Body of pancreas (tissue), 4 donors: ENCODE results near the gene XRRA1.

Experiments used
- CTCF ChIP-seq, 7 experiments: fragments of 450-650 bp in 4 of 7; fragments of 200-600 bp in 3 of 7; sonication (generic) in 3 of 7; IDR thresholded peaks; one replicate each; pipeline ENCODE4 v1.5.1; 2016 to 2019; ENCODE audit warnings: antibody characterized with exemption in 7 of 7
- POLR2A ChIP-seq, 3 donors: fragments of 450-650 bp; IDR thresholded peaks; one replicate each; pipeline ENCODE4 v1.6.1; 2016; ENCODE audit warnings: antibody characterized with exemption in 3 of 3, mild to moderate bottlenecking in 2 of 3

- no peak for TF ChIP-seq CTCF (IDR thresholded peaks at IDR 0.05)
- no peak for TF ChIP-seq POLR2A (IDR thresholded peaks at IDR 0.05)
These were observed 7.6 kb upstream of the XRRA1 start for GRCh38 chr11:74956397-74957015.
